ENCODE measurements around the gene KLHL15. TPM values are rescaled to one million over a fixed set of nuclear protein-coding genes. Genes with fewer than 3 reads are reported as not detected.

KLHL15 gene
- total RNA-seq, 1 donor: 13.2 TPM

GRCh38 chrX:24037729-24038128, 10.7 kb upstream of the KLHL15 start:
- no peak for TF ChIP-seq CTCF (IDR thresholded peaks at IDR 0.05; ENCODE audit: insufficient read depth, low read length)
- H3K4me3 ChIP-seq (ENCODE audit: low read depth, low read length): no peak overlapping the region
- DNase-seq (ENCODE audit: low read depth): no peak

GRCh38 chrX:24034485-24034884, 7.5 kb upstream of the KLHL15 start:
- TF ChIP-seq CTCF (IDR thresholded peaks at IDR 0.05; ENCODE audit: insufficient read depth, low read length): no peak
- no peak for DNase-seq (ENCODE audit: low read depth)
- H3K4me3 ChIP-seq (ENCODE audit: low read depth, low read length): no peak overlapping the region

GRCh38 chrX:24030597-24030996, 3.6 kb upstream of the KLHL15 start:
- no peak overlapping the region for H3K4me3 ChIP-seq (ENCODE audit: low read depth, low read length)
- DNase-seq (ENCODE audit: low read depth): no peak
- no peak for TF ChIP-seq CTCF (IDR thresholded peaks at IDR 0.05; ENCODE audit: insufficient read depth, low read length)

GRCh38 chrX:24027985-24028384, 999 bp upstream of the KLHL15 start:
- TF ChIP-seq CTCF (IDR thresholded peaks at IDR 0.05; ENCODE audit: insufficient read depth, low read length): no peak
- no peak for DNase-seq (ENCODE audit: low read depth)

GRCh38 chrX:24026432-24026831, 554 bp downstream of the KLHL15 start:
- TF ChIP-seq CTCF (IDR thresholded peaks at IDR 0.05; ENCODE audit: insufficient read depth, low read length): no peak
- H3K4me3 ChIP-seq (ENCODE audit: low read depth, low read length): peak overlapping the region; percentile 81
- peak; percentile 37 for DNase-seq (ENCODE audit: low read depth)

More at GRCh38 chrX:24027985-24028384, 999 bp upstream of the KLHL15 start:
- H3K4me3 ChIP-seq (ENCODE audit: low read depth, low read length): no peak overlapping the region

GRCh38 chrX:24025741-24026403, 1.1 kb downstream of the KLHL15 start:
- no peak for TF ChIP-seq CTCF (IDR thresholded peaks at IDR 0.05; ENCODE audit: insufficient read depth, low read length)
- H3K4me3 ChIP-seq (ENCODE audit: low read depth, low read length): peak overlapping the region; percentile 81
- peak; percentile 86 for DNase-seq (ENCODE audit: low read depth)
